Cardiac muscle cell (in vitro differentiated cells and primary cell): Measurements from ENCODE around the gene FHOD3. TPM values are rescaled to one million over a fixed set of nuclear protein-coding genes. Genes with fewer than 3 reads are reported as not detected.

ENCODE experiments used
- DNase-seq, 2 donors: peaks; one replicate each; pipeline versions ENCODE4 v3.0.0 to v3.0.0-alpha.2; 2010 to 2017; ENCODE audit warnings: low read depth in 1 of 2, low spot score in 1 of 2
- H3K27ac ChIP-seq: fragments of 200-600 bp; sonication (generic); 2 replicates; pipeline ENCODE4 v1.5.1; 2016
- H3K27me3 ChIP-seq: fragments of 200-600 bp; sonication (generic); 2 replicates; pipeline ENCODE4 v1.6.0; 2016; ENCODE audit warnings: control low read depth
- H3K36me3 ChIP-seq: fragments of 200-600 bp; sonication (generic); 2 replicates; pipeline ENCODE4 v1.5.1; 2016; ENCODE audit warnings: control low read depth
- H3K4me1 ChIP-seq: fragments of 200-600 bp; sonication (generic); 2 replicates; pipeline ENCODE4 v1.8.1; 2017; ENCODE audit warnings: low read depth, mild to moderate bottlenecking, mixed run types
- H3K4me3 ChIP-seq: fragments of 200-600 bp; sonication (generic); 2 replicates; pipeline ENCODE4 v1.5.1; 2016; ENCODE audit warnings: mild to moderate bottlenecking
- H3K9me3 ChIP-seq: fragments of 200-600 bp; sonication (generic); 2 replicates; pipeline ENCODE4 v1.5.1; 2017; ENCODE audit warnings: low read depth, mild to moderate bottlenecking, control low read depth
- polyA plus RNA-seq: library from polyadenylated mRNA; unstranded; fragments of >200 nt; fragmentation: Nextera tagmentation; extraction: Ambion mirVana; gene quantifications from 2 replicates; pipeline ENCODE4 v1.2.1, GENCODE V29; 2016
- total RNA-seq: library from RNA; depleted of rRNA; stranded (reverse); fragments of >200 nt; gene quantifications from 2 replicates; pipeline ENCODE4 v1.2.3, GENCODE V29; 2016
- TF ChIP-seq, protein P1 (sequence below): IDR thresholded peaks from 2 replicates; pipeline ENCODE4 v1.5.1; 2012; ENCODE audit warnings: low read depth, mild to moderate bottlenecking, low read length

The FHOD3 gene
- total and polyA plus RNA-seq, 2 experiments from 2014 or later, result 127 to 347 TPM

DNA sequence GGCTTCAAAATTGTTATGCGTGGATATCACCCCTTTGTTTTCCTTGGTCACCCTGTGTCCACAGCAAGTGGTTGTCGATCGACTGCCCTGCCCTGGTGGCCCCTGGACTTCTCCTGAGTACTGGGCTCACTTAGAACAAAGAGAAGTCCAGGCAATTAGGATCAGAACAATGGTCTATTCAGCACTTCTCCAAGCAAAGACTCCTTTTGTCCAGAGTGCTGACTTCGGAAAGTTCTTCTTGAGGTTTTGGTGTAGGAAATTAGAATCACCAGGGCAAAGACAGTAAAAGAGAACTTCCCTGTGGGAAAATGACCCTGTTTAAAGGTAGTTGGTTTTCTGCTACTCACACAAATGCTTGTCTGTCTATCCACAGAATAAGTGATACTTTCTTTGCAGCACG lies 173.9 kb downstream of the FHOD3 start:
- Histone ChIP-seq H3K27ac (peak overlapping the region; percentile 94), H3K9me3 (no peaks in the 10 kb centered on the region), H3K4me1 (peaks cover 56% of the 10 kb centered on the region), H3K36me3 (no peaks in the 10 kb centered on the region), H3K4me3 (no peak overlapping the region), H3K27me3 (no peaks in the 10 kb centered on the region)
- TF ChIP-seq, protein P1, sequence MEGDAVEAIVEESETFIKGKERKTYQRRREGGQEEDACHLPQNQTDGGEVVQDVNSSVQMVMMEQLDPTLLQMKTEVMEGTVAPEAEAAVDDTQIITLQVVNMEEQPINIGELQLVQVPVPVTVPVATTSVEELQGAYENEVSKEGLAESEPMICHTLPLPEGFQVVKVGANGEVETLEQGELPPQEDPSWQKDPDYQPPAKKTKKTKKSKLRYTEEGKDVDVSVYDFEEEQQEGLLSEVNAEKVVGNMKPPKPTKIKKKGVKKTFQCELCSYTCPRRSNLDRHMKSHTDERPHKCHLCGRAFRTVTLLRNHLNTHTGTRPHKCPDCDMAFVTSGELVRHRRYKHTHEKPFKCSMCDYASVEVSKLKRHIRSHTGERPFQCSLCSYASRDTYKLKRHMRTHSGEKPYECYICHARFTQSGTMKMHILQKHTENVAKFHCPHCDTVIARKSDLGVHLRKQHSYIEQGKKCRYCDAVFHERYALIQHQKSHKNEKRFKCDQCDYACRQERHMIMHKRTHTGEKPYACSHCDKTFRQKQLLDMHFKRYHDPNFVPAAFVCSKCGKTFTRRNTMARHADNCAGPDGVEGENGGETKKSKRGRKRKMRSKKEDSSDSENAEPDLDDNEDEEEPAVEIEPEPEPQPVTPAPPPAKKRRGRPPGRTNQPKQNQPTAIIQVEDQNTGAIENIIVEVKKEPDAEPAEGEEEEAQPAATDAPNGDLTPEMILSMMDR, result no peak
- DNase-seq, result no peak

DNA sequence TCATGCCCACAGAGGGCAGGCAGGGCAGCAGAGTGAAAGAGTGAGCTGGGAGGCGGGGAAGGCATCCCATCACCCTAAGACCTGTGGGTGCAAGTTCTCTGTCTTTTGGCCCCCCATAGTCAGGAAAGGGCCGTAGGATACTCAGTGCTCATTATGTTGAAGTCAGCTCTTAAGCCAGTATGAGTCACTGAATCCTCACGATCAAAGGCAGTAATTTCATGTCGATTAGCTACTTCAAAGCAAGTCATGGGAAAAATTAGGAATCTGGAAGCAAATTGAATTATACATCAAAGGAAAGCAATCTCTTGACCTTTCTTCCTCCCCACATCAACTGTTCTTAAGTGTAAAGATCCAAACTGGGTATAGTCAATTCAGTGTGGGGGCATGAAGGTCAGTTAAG lies 178.9 kb downstream of the FHOD3 start:
- Histone ChIP-seq H3K4me3 (no peak overlapping the region), H3K27me3 (no peaks in the 10 kb centered on the region), H3K4me1 (peaks cover 19% of the 10 kb centered on the region), H3K9me3 (no peaks in the 10 kb centered on the region), H3K27ac (no peak overlapping the region), H3K36me3 (no peaks in the 10 kb centered on the region)
- TF ChIP-seq, protein P1, result no peak
- no peak for DNase-seq

DNA sequence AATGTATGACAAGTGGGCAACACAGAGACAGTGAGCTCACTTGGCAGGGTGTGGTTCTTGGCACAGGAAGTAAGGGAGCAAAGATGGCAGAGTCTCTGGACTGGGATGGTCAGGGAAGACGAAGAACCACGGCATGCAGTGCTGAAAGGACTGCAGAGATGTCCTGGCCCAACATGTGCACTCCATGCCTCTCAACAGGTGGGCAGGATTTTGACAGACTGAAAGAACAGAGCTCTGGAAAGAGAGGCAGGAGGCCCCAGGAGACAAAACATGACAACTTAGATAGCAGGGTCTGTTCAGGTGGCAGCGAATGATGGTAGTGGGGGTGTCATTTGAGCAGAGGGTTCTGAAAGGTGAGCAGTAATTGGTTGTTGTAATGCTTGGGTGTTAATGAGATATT lies 180.3 kb downstream of the FHOD3 start:
- peaks cover 24% of the 10 kb centered on the region for H3K4me1 ChIP-seq
- no peak overlapping the region for H3K4me3 ChIP-seq
- no peak overlapping the region for H3K27ac ChIP-seq
- no peak for DNase-seq
- no peaks in the 10 kb centered on the region for H3K36me3 ChIP-seq
- H3K9me3 ChIP-seq, result no peaks in the 10 kb centered on the region
- TF ChIP-seq, protein P1, result no peak
- H3K27me3 ChIP-seq, result no peaks in the 10 kb centered on the region

DNA sequence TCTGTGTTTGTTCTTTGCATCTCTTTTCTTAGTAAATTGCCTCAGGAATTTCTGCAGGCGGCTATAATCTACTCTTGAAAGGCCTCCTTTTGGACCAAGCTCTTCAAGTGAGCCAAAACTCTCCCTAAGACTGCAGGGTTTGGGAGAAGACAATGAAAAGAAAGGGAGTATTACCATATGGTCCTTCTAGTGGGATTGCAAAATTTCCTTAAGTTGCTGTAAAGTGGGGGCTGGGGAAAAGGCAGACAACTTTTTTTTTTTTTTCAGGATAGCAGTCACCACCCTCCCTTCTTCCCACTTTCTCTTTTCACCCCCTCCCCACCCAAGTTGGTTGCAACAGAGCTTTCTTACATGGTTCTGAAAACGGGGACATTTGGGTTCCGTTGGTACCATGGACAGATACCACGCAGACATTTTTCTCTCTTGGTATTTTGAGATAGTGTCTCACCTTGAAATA lies 183.7 kb downstream of the FHOD3 start:
- Histone ChIP-seq H3K36me3 (no peaks in the 10 kb centered on the region), H3K4me3 (no peak overlapping the region), H3K9me3 (no peaks in the 10 kb centered on the region), H3K27me3 (no peaks in the 10 kb centered on the region), H3K27ac (peak overlapping the region; percentile 26), H3K4me1 (peaks cover 32% of the 10 kb centered on the region)
- TF ChIP-seq, protein P1, result no peak
- peak in 1 of 2 donors; percentile 74 for DNase-seq

DNA sequence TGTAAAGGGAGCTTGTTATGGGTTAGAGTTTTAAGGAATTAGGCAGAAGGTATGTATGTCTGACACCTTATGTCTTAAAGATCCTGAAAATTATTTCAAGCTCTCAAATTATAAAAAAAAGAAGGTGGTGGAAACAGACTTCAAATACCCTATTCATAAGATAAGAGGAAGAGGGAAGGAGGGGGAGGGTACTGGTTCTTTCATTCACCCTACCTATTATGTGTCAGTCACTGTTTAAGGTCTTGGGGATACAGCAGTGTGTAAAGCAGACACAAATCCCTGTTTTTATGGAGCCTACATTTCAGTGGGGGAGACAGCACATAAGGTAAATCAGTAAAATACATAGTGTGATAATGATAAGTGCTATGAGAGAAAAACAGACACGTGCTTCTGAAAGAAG lies 184.4 kb downstream of the FHOD3 start:
- Histone ChIP-seq H3K4me3 (no peak overlapping the region), H3K36me3 (no peaks in the 10 kb centered on the region), H3K27me3 (no peaks in the 10 kb centered on the region), H3K27ac (peak overlapping the region; percentile 26), H3K9me3 (no peaks in the 10 kb centered on the region), H3K4me1 (peaks cover 36% of the 10 kb centered on the region)
- TF ChIP-seq, protein P1, result no peak
- DNase-seq, result no peak

DNA sequence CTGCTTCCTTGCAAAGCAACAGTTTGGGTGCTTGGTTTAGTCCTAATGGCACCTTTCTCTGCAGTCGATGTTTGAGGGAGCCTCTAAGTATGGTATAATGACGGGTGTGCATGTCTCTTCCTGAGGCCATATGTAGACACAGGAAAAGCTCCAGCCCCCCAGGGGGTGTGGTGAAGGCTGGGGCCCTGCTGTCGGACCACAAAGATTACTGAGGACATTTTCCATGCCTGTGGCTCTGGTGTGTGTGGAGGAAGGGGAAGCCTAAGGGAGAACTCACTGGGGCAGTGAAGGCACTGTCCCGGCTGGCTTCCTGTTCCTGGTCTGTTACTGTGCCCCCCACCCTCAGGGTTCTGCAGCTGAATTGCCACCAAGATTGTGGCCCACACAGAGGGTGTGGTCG lies 187.1 kb downstream of the FHOD3 start:
- peaks cover 47% of the 10 kb centered on the region for H3K4me1 ChIP-seq
- H3K36me3 ChIP-seq, result no peaks in the 10 kb centered on the region
- peak overlapping the region; percentile 3 for H3K27ac ChIP-seq
- no peaks in the 10 kb centered on the region for H3K27me3 ChIP-seq
- TF ChIP-seq, protein P1, result no peak
- no peaks in the 10 kb centered on the region for H3K9me3 ChIP-seq
- H3K4me3 ChIP-seq, result no peak overlapping the region
- no peak for DNase-seq
